Parathyroid adenoma (tissue), 2 donors: ENCODE measurements around the gene FCHO2.
A peak's percentile ranks its signal among the peaks of the same experiment; 100 is the strongest.

ENCODE experiments used
- H2AFZ ChIP-seq: fragments of 300-600 bp; sonication (generic); one replicate; pipeline ENCODE4 v1.7.0; 2017; ENCODE audit warnings: antibody characterized with exemption, mild to moderate bottlenecking
- H3K27ac ChIP-seq: fragments of 300-600 bp; sonication (generic); one replicate; pipeline ENCODE4 v1.7.0; 2017
- H3K27me3 ChIP-seq: fragments of 300-600 bp; sonication (generic); one replicate; pipeline ENCODE4 v1.7.0; 2017; ENCODE audit warnings: low read length; ENCODE audit not compliant: control insufficient read depth, insufficient read depth
- H3K36me3 ChIP-seq: fragments of 300-600 bp; sonication (generic); one replicate; pipeline ENCODE4 v1.7.0; 2017; ENCODE audit warnings: low read length; ENCODE audit not compliant: control insufficient read depth, insufficient read depth
- H3K4me1 ChIP-seq: fragments of 300-600 bp; sonication (generic); one replicate; pipeline ENCODE4 v1.7.0; 2017; ENCODE audit warnings: control low read depth
- H3K4me2 ChIP-seq: fragments of 300-600 bp; sonication (generic); one replicate; pipeline ENCODE4 v1.7.0; 2017; ENCODE audit warnings: low read length
- H3K4me3 ChIP-seq: fragments of 300-600 bp; sonication (generic); one replicate; pipeline ENCODE4 v1.7.0; 2017; ENCODE audit warnings: low read depth, low read length
- H3K79me2 ChIP-seq: fragments of 300-600 bp; sonication (generic); one replicate; pipeline ENCODE4 v1.7.0; 2017; ENCODE audit warnings: control low read depth
- H3K9ac ChIP-seq: fragments of 300-600 bp; sonication (generic); one replicate; pipeline ENCODE4 v1.7.0; 2017; ENCODE audit warnings: mild to moderate bottlenecking
- H3K9me3 ChIP-seq: fragments of 300-600 bp; sonication (generic); one replicate; pipeline ENCODE4 v1.7.0; 2017; ENCODE audit warnings: low read length; ENCODE audit not compliant: control insufficient read depth
- TF ChIP-seq, protein P1 (sequence below): fragments of 300-600 bp; sonication (generic); IDR thresholded peaks from one replicate; pipeline ENCODE4 v1.7.0; 2017; ENCODE audit warnings: antibody characterized with exemption, mild to moderate bottlenecking
- donor health status: primary hyperparathyroidism.

Gene FCHO2

GRCh38 chr5:73131711-73132425 lies 176.0 kb downstream of the FCHO2 start:
- H3K79me2 ChIP-seq, result no peaks in the 10 kb centered on the region
- no peaks in the 10 kb centered on the region for H3K36me3 ChIP-seq
- no peak overlapping the region for H3K4me2 ChIP-seq
- no peak overlapping the region for H3K4me3 ChIP-seq
- H3K9ac ChIP-seq, result no peak overlapping the region
- H3K4me1 ChIP-seq, result no peaks in the 10 kb centered on the region
- no peaks in the 10 kb centered on the region for H3K27me3 ChIP-seq
- H2AFZ ChIP-seq, result no peak overlapping the region
- H3K9me3 ChIP-seq, result no peaks in the 10 kb centered on the region
- H3K27ac ChIP-seq, result no peak overlapping the region
- TF ChIP-seq, protein P1, sequence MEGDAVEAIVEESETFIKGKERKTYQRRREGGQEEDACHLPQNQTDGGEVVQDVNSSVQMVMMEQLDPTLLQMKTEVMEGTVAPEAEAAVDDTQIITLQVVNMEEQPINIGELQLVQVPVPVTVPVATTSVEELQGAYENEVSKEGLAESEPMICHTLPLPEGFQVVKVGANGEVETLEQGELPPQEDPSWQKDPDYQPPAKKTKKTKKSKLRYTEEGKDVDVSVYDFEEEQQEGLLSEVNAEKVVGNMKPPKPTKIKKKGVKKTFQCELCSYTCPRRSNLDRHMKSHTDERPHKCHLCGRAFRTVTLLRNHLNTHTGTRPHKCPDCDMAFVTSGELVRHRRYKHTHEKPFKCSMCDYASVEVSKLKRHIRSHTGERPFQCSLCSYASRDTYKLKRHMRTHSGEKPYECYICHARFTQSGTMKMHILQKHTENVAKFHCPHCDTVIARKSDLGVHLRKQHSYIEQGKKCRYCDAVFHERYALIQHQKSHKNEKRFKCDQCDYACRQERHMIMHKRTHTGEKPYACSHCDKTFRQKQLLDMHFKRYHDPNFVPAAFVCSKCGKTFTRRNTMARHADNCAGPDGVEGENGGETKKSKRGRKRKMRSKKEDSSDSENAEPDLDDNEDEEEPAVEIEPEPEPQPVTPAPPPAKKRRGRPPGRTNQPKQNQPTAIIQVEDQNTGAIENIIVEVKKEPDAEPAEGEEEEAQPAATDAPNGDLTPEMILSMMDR, result no peak

DNA sequence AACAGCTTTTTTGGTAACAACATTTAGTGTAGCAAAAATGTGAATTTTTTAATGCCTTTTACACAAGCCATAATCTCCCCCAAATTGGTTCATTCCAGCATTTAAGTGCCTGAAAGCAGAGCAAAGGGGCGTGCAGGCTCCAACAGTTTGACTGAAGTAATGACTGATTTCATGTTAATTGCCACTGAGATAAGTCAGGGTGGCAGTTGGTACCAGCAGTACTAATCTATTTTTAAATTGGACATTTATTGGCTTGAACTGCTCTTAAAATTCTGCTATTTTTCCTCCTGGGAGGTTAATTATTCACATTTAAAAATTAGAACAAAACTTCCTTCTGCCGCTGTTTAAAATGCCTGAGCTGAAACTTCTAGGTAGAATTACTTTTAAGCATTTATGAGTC lies 176.9 kb downstream of the FCHO2 start:
- no peak overlapping the region for H3K4me3 ChIP-seq
- no peak overlapping the region for H3K9ac ChIP-seq
- no peaks in the 10 kb centered on the region for H3K79me2 ChIP-seq
- no peak overlapping the region for H3K27ac ChIP-seq
- no peaks in the 10 kb centered on the region for H3K27me3 ChIP-seq
- no peak overlapping the region for H3K4me2 ChIP-seq
- no peak overlapping the region for H2AFZ ChIP-seq
- H3K36me3 ChIP-seq, result no peaks in the 10 kb centered on the region
- no peaks in the 10 kb centered on the region for H3K4me1 ChIP-seq
- H3K9me3 ChIP-seq, result no peaks in the 10 kb centered on the region
- TF ChIP-seq, protein P1, result no peak

DNA sequence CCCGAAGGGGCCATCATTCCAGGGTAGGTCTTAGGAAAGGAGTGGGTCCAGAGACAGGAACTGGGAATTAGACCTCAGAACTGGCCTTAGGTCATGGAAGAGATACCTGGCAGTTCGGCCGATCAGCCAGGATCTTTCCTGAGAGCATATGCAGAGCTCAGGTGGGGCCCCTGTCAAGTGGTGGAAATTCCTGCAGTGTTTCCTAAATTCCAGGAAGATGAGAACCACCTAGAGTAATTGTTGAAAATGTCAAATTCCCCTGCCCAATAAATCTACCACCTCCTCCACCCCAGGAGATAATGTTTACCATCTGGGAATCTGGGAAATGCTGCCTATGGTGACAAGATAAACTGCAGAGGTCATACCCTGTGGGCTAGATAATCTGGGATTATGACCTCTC lies 179.2 kb downstream of the FCHO2 start:
- Histone ChIP-seq H3K9me3 (no peaks in the 10 kb centered on the region), H3K27ac (no peak overlapping the region), H3K4me3 (no peak overlapping the region), H3K4me2 (no peak overlapping the region), H3K36me3 (no peaks in the 10 kb centered on the region), H3K9ac (no peak overlapping the region), H2AFZ (no peak overlapping the region), H3K27me3 (no peaks in the 10 kb centered on the region), H3K79me2 (no peaks in the 10 kb centered on the region), H3K4me1 (no peaks in the 10 kb centered on the region)
- TF ChIP-seq, protein P1, result no peak

DNA sequence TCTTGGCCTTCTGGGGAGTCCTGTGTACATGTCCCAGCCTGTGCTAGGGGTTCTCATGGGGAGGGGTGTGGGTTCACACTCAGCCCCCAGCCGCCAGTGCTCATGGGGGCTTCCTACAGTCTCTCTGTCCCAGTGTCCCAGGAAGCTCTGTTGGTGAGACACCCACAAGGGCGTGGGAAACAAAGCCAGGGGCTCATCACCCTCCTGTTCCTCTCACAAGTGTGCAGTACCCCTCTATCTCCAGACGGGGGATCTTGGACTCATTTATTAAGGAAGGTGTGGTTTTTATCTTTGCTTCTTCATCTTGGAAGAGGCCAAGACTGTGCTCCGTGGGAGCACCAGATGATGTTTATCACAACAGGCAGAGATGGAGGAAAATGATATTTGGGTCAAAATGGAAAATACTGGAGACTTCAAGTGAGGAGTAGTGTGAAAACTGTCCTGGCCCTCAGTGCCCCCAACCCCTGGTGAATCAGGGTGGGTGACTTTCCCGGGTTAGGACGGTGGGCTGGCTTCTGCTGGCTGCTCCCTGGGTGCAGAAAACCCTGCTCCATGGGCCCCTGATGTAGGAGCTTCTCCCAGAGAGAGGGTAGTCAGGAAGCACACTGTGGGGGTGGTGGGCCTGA lies 179.7 kb downstream of the FCHO2 start:
- no peaks in the 10 kb centered on the region for H3K4me1 ChIP-seq
- H3K9ac ChIP-seq, result no peak overlapping the region
- H3K27me3 ChIP-seq, result no peaks in the 10 kb centered on the region
- no peaks in the 10 kb centered on the region for H3K79me2 ChIP-seq
- TF ChIP-seq, protein P1, result peak; percentile 34
- no peak overlapping the region for H2AFZ ChIP-seq
- no peak overlapping the region for H3K4me2 ChIP-seq
- no peak overlapping the region for H3K4me3 ChIP-seq
- H3K27ac ChIP-seq, result no peak overlapping the region
- no peaks in the 10 kb centered on the region for H3K36me3 ChIP-seq
- no peaks in the 10 kb centered on the region for H3K9me3 ChIP-seq
